CD4-positive, alpha-beta memory T cell (primary cell): ENCODE results near the gene MAPKAPK3. TPM values are rescaled to one million over a fixed set of nuclear protein-coding genes. Genes with fewer than 3 reads are reported as not detected.

Experiments used
- CTCF ChIA-PET: fragments of 350-600 bp; sonication (Branson Sonifier 250); formaldehyde crosslinking; loops from one replicate; lab custom pipeline; 2021; ENCODE audit warnings: inconsistent platforms; ENCODE audit not compliant: partially characterized antibody; lab: Charles Lee
- POLR2A ChIA-PET: fragments of 350-600 bp; sonication (Branson Sonifier 250); formaldehyde crosslinking; loops from one replicate; lab custom pipeline; 2021; ENCODE audit not compliant: partially characterized antibody; lab: Charles Lee
- DNase-seq, 5 donors: peaks; one replicate each; pipeline versions ENCODE4 v3.0.0 to v3.0.0-alpha.2; 2020 to 2022; ENCODE audit warnings: mixed read lengths in 1 of 5
- H3K27ac ChIP-seq: one replicate; pipeline ENCODE4 v1.7.0; 2013; ENCODE audit warnings: low read depth, low read length
- H3K27me3 ChIP-seq: 2 replicates; pipeline ENCODE4 v1.7.0; 2013; ENCODE audit warnings: mild to moderate bottlenecking, low read length, moderate library complexity; ENCODE audit not compliant: insufficient read depth
- H3K36me3 ChIP-seq: 2 replicates; pipeline ENCODE4 v1.7.0; 2013; ENCODE audit warnings: mild to moderate bottlenecking, low read length, moderate library complexity; ENCODE audit not compliant: insufficient read depth
- H3K4me1 ChIP-seq: 2 replicates; pipeline ENCODE4 v1.7.0; 2013; ENCODE audit warnings: mild to moderate bottlenecking, low read length, moderate library complexity; ENCODE audit not compliant: insufficient read depth
- H3K4me3 ChIP-seq, 2 donors: one replicate each; pipeline ENCODE4 v1.7.0; 2013; ENCODE audit warnings: low read length in 2 of 2, mild to moderate bottlenecking in 1 of 2
- H3K9me3 ChIP-seq, 2 donors: one replicate each; pipeline ENCODE4 v1.7.0; 2013; ENCODE audit warnings: low read length in 2 of 2, control low read depth in 1 of 2; ENCODE audit not compliant: control insufficient read depth in 1 of 2
- H3K27ac Mint-ChIP-seq, 7 donors: one replicate each; pipeline ENCODE4 v1.8.0; 2020 to 2021; ENCODE audit warnings: mixed read lengths in 7 of 7, mild to moderate bottlenecking in 6 of 7, inconsistent platforms in 3 of 7, moderate library complexity in 3 of 7
- H3K27me3 Mint-ChIP-seq, 2 donors: one replicate each; pipeline ENCODE4 v1.8.0; 2020 to 2021; ENCODE audit warnings: mixed read lengths in 2 of 2
- H3K36me3 Mint-ChIP-seq, 2 donors: one replicate each; pipeline ENCODE4 v1.8.0; 2020 to 2021; ENCODE audit warnings: mixed read lengths in 2 of 2, inconsistent platforms in 1 of 2, mild to moderate bottlenecking in 1 of 2
- H3K4me1 Mint-ChIP-seq, 4 donors: one replicate each; pipeline ENCODE4 v1.8.0; 2020 to 2021; ENCODE audit warnings: mixed read lengths in 4 of 4, mild to moderate bottlenecking in 1 of 4
- H3K4me3 Mint-ChIP-seq, 8 donors: one replicate each; pipeline ENCODE4 v1.8.0; 2020 to 2021; ENCODE audit warnings: mixed read lengths in 8 of 8, mild to moderate bottlenecking in 7 of 8, moderate library complexity in 6 of 8, inconsistent platforms in 3 of 8
- H3K9me3 Mint-ChIP-seq, 8 donors: one replicate each; pipeline ENCODE4 v1.8.0; 2020 to 2021; ENCODE audit warnings: mixed read lengths in 8 of 8, mild to moderate bottlenecking in 5 of 8, inconsistent platforms in 3 of 8, moderate library complexity in 1 of 8
- intact Hi-C: fragments of 100-400 bp; cut with micrococcal nuclease; formaldehyde crosslinking; loops from one replicate; pipeline ENCODE4 v1.15.1; 2023
- polyA plus RNA-seq, 2 donors: library from polyadenylated mRNA; unstranded; fragments of 300-500 nt; fragmentation: Illumina TruSeq; gene quantifications; one replicate each; pipeline ENCODE4 v1.2.3, GENCODE V29; 2021
- total RNA-seq, 2 experiments: library from RNA; stranded (reverse); gene quantifications; one replicate each; pipeline ENCODE4 v1.2.3, GENCODE V29; 2021

MAPKAPK3 gene
- total and polyA plus RNA-seq, 4 experiments from 2014 or later: 36.4 to 93.2 (median 55.6) TPM

DNA sequence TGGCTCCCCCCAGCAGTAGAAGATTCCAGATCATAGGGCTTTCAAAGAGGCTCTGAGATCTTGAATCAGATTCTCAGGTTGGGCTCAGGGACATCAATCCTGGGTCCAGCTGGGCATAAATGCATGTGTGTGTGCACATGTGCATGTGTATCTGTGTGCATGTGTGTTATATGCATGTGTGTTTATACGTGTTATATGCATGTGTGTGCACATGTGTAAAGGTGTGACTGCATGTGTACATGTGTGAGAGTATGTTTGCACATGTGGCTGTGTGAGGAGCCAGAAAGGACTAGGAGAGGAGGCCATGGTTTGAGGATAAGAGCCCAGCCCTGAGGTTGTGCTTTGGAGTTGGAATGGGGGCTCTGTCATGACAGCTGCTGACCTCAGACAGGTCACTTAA lies 1.8 kb upstream of the MAPKAPK3 start:
- POLR2A ChIA-PET: interaction anchor here (1.2 to 26.0 kb wide), 12 partner anchors 7 to 886 kb away, joined by 3 to 1072 read pairs (median 21); partner anchors contain the start of genes C3orf18, HEMK1 and MANF
- CTCF ChIA-PET: interaction anchor here (0.6 to 24.7 kb wide), 32 partner anchors 9 to 887 kb away, joined by 3 to 996 read pairs (median 7); partner anchors contain the start of genes C3orf18, CYB561D2, DOCK3 and HEMK1
- peaks cover 6% of the 10 kb centered on the region for H3K36me3 ChIP-seq

DNA sequence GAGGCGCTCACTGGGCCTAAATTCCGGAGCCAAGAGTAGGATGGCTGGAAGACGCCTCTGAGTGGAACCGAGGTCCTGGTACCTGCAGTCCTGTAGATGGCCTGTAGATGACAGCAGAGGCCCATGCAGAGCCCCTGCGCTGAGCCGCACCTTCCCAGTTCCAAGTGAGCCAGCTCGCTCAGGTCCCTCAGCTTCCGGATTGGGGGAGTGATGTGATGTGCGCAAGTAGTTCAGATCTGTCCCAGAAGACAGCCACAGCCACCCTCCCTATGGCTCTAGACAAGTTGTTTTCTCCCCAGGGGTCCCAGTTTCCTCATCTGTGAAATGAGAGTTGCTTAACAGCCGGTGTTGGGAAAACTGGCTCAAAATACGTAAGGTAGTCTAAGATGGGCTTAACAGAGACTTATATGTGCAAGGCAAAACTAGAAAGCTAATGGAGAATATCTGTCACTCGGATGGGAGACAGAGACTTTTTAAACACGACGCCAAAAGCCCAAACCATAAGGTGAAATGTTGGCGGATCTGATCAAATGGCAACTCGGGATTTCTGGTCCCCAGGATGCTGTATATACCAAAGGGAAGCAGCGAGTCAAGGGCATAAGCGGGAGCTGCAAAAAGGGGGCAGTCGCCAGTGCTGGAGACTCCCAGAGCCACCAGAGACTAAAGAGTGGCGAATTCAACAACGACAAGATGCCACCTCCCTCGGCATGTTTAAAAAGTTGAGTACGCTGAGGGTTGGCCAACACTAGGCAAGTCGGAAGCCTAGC lies 765 bp upstream of the MAPKAPK3 start:
- POLR2A ChIA-PET: interaction anchor here (0.6 to 26.0 kb wide), 28 partner anchors 8 to 1066 kb away, joined by 3 to 1072 read pairs (median 4); partner anchors contain the start of genes C3orf18, DCAF1, DOCK3 and HEMK1
- H3K27me3 Mint-ChIP-seq: no peaks in the 10 kb centered on the region
- peak overlapping the region; percentile 75 for H3K4me3 ChIP-seq
- no peaks in the 10 kb centered on the region for H3K9me3 ChIP-seq
- H3K27ac Mint-ChIP-seq: peak overlapping the region; percentile 90 to 99 (median 94)
- peak overlapping the region; percentile 89 for H3K27ac ChIP-seq
- CTCF ChIA-PET: interaction anchor here (0.6 to 24.7 kb wide), 40 partner anchors 8 to 1065 kb away, joined by 3 to 996 read pairs (median 5); partner anchors contain the start of genes C3orf18, CYB561D2, DOCK3 and HEMK1
- no peaks in the 10 kb centered on the region for H3K9me3 Mint-ChIP-seq
- peaks cover 50 to 78% (median 65%) of the 10 kb centered on the region in 4 donors for H3K4me1 Mint-ChIP-seq
- H3K36me3 ChIP-seq: no peaks in the 10 kb centered on the region
- intact Hi-C loops: loop anchor here (1.0 to 2.0 kb wide), 10 partner anchors 36 to 1055 kb away; partner anchors contain the start of genes MANF and TEX264
- H3K4me1 ChIP-seq: peaks cover 75% of the 10 kb centered on the region
- H3K4me3 Mint-ChIP-seq: peak overlapping the region; percentile 82 to 95 (median 90)
- no peaks in the 10 kb centered on the region for H3K27me3 ChIP-seq
- DNase-seq: peak; percentile 77 to 89 (median 80)
- peaks cover 0 to 30% of the 10 kb centered on the region in 2 donors for H3K36me3 Mint-ChIP-seq

More for the DNA sequence above, 1.8 kb upstream of the MAPKAPK3 start:
- no peaks in the 10 kb centered on the region for H3K9me3 ChIP-seq
- H3K36me3 Mint-ChIP-seq: peaks cover 9 to 32% of the 10 kb centered on the region in 2 donors
- H3K4me1 Mint-ChIP-seq: peaks cover 43 to 71% (median 58%) of the 10 kb centered on the region in 4 donors
- H3K27me3 ChIP-seq: no peaks in the 10 kb centered on the region
- H3K4me3 Mint-ChIP-seq: peak overlapping the region in 2 of 8 donors; percentile 20 to 39
- no peak overlapping the region for H3K4me3 ChIP-seq
- DNase-seq: no peak
- peak overlapping the region in 4 of 7 donors; percentile 60 to 99 (median 91) for H3K27ac Mint-ChIP-seq
- no peak overlapping the region for H3K27ac ChIP-seq
- intact Hi-C loops: no loop called here
- H3K27me3 Mint-ChIP-seq: no peaks in the 10 kb centered on the region
- H3K4me1 ChIP-seq: peaks cover 65% of the 10 kb centered on the region
- no peaks in the 10 kb centered on the region for H3K9me3 Mint-ChIP-seq

DNA sequence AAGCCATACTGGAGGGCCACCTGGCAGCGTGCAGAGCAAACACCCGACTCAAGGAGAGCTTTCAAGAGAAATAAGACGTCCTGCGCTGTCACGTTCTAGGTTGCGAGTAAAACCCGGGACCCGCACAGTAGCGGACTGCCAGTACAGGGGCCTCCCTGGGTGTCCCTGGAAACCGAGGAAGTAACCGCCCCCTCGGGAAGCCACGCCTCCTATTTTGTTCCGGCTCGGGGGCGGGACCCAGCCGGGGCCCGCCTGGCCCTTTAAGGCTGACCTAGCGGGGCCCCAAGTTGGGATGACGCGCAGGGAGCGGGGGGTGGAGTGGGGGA lies 218 bp upstream of the MAPKAPK3 start:
- CTCF ChIA-PET: interaction anchor here (0.8 to 24.7 kb wide), 31 partner anchors 8 to 1065 kb away, joined by 3 to 996 read pairs (median 6); partner anchors contain the start of genes C3orf18, DOCK3, HEMK1 and MANF
- peak overlapping the region; percentile 89 for H3K27ac ChIP-seq

DNA sequence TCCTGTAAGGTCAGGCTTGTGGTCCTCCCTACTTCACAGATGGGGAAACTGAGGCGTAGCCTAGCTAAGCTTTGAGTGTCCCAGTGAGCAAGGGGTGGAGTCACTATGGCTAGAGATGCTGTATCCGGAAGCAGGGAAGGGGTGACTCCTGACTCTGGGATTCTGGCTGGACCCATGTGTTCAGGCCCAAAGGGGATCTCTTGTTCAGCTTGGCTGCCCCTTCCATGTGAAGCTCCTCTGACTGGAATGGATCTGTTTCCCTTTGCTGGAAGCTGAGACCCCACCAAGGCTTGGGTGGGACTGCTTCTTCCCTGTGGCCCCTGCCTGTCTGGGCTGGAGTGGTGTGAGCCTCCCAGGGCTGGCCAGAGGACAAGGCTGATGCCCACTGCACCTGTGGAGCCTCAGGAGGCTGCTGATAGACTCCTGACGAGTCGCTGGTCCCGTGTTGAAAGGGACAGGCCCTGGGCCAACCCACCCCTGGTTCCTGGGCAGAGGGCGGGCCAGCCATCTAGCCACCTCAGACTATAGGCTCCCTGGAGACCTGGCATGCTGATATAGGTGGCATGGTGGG lies 1.0 kb downstream of the MAPKAPK3 start:
- H3K9me3 Mint-ChIP-seq: no peaks in the 10 kb centered on the region
- peak overlapping the region; percentile 85 to 95 (median 92) for H3K4me3 Mint-ChIP-seq
- H3K27me3 ChIP-seq: no peaks in the 10 kb centered on the region
- peaks cover 50 to 82% (median 66%) of the 10 kb centered on the region in 4 donors for H3K4me1 Mint-ChIP-seq
- peak overlapping the region; percentile 88 to 94 (median 90) for H3K27ac Mint-ChIP-seq
- peaks cover 0 to 27% of the 10 kb centered on the region in 2 donors for H3K36me3 Mint-ChIP-seq
- intact Hi-C loops: loop anchor here (1.0 to 2.0 kb wide), 6 partner anchors 353 to 1053 kb away; partner anchors contain the start of genes DCAF1 and TEX264
- H3K27me3 Mint-ChIP-seq: no peaks in the 10 kb centered on the region
- H3K36me3 ChIP-seq: no peaks in the 10 kb centered on the region
- peaks cover 84% of the 10 kb centered on the region for H3K4me1 ChIP-seq
- no peak for DNase-seq
- peak overlapping the region; percentile 65 to 89 for H3K4me3 ChIP-seq
- ChIA-PET POLR2A (interaction anchor here (0.6 to 26.0 kb wide), 12 partner anchors 10 to 768 kb away, joined by 3 to 1072 read pairs (median 21); partner anchors contain the start of genes C3orf18, HEMK1 and MANF), CTCF (interaction anchor here (1.1 to 24.7 kb wide), 5 partner anchors 10 to 768 kb away, joined by 4 to 996 read pairs (median 43); partner anchors contain the start of genes C3orf18, HEMK1 and MANF)
- H3K9me3 ChIP-seq: no peaks in the 10 kb centered on the region
- H3K27ac ChIP-seq: peak overlapping the region; percentile 89

More for the DNA sequence above, 218 bp upstream of the MAPKAPK3 start:
- Mint-ChIP-seq H3K4me3 (peak overlapping the region; percentile 82 to 95 (median 90)), H3K4me1 (peaks cover 50 to 81% (median 66%) of the 10 kb centered on the region in 4 donors), H3K9me3 (no peaks in the 10 kb centered on the region), H3K36me3 (peaks cover 0 to 30% of the 10 kb centered on the region in 2 donors), H3K27ac (peak overlapping the region; percentile 90 to 99 (median 94)), H3K27me3 (no peaks in the 10 kb centered on the region)
- Histone ChIP-seq H3K4me1 (peaks cover 80% of the 10 kb centered on the region), H3K4me3 (peak overlapping the region; percentile 75), H3K9me3 (no peaks in the 10 kb centered on the region), H3K36me3 (no peaks in the 10 kb centered on the region), H3K27me3 (no peaks in the 10 kb centered on the region)
- peak; percentile 94 to 96 (median 94) for DNase-seq
- intact Hi-C loops: loop anchor here (1.0 to 2.0 kb wide), 11 partner anchors 36 to 1054 kb away; partner anchors contain the start of genes DCAF1, MANF and TEX264
- POLR2A ChIA-PET: interaction anchor here (0.7 to 26.0 kb wide), 24 partner anchors 8 to 1065 kb away, joined by 3 to 1072 read pairs (median 6); partner anchors contain the start of genes C3orf18, DCAF1, DOCK3 and HEMK1

DNA sequence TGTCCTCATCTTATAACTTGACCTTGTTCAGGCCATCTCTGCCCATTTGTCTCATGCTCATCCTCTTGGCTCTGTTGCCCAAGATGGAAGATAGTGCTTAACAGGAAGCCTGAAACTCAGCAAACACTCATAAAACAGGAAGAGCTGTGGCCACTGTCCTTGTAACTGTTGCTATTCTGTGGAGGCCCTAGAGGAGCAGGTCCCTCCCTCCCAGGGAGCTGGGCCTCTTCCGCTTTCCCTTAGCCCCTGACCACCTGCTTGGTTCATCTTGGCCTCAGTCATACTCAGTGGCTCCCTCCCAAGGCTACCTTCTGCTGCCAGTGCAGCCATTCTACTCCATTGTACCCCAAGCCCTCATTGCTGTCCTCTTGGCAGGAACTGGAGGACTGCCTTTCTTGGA lies 3.5 kb downstream of the MAPKAPK3 start:
- no peak for DNase-seq
- peaks cover 61 to 85% (median 76%) of the 10 kb centered on the region in 4 donors for H3K4me1 Mint-ChIP-seq
- peak overlapping the region; percentile 68 to 95 (median 90) for H3K4me3 Mint-ChIP-seq
- H3K27ac Mint-ChIP-seq: peak overlapping the region; percentile 88 to 94 (median 91)
- no peaks in the 10 kb centered on the region for H3K36me3 ChIP-seq
- POLR2A ChIA-PET: interaction anchor here (0.9 to 26.0 kb wide), 11 partner anchors 9 to 765 kb away, joined by 3 to 1072 read pairs (median 5); partner anchors contain the start of genes C3orf18, CISH, HEMK1 and MANF
- no peaks in the 10 kb centered on the region for H3K9me3 Mint-ChIP-seq
- H3K27me3 ChIP-seq: no peaks in the 10 kb centered on the region
- H3K4me3 ChIP-seq: peak overlapping the region in 1 of 2 donors; percentile 27
- no peaks in the 10 kb centered on the region for H3K9me3 ChIP-seq
- intact Hi-C loops: no loop called here
- H3K27ac ChIP-seq: peak overlapping the region; percentile 89
- CTCF ChIA-PET: interaction anchor here (0.8 to 24.7 kb wide), 10 partner anchors 9 to 1049 kb away, joined by 3 to 996 read pairs (median 4); partner anchors contain the start of genes C3orf18 and HEMK1
- no peaks in the 10 kb centered on the region for H3K27me3 Mint-ChIP-seq
- peaks cover 0 to 38% of the 10 kb centered on the region in 2 donors for H3K36me3 Mint-ChIP-seq
- H3K4me1 ChIP-seq: peaks cover 87% of the 10 kb centered on the region

DNA sequence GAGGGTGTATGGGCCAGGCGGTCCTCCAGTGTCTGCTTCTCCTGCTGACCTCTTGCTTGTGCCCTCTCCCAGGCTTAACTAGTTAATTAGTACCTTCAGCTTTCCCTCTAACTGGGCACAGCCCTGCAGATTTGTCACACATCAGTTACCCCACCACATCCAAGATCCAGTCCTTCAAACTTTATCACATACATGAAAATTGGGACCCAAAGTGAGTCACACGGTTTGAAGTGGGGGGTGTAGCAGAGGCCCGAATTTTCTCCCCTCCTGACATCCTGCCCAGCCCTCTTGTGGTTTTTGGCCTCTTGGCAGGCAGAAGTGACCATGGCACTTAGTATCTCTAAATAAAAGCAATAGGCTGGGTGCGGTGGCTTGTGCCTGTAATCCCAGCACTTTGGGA lies 3.9 kb downstream of the MAPKAPK3 start:
- Mint-ChIP-seq H3K4me3 (peak overlapping the region in 7 of 8 donors; percentile 73 to 95 (median 91)), H3K4me1 (peaks cover 61 to 87% (median 77%) of the 10 kb centered on the region in 4 donors), H3K27ac (peak overlapping the region; percentile 88 to 94 (median 91)), H3K27me3 (no peaks in the 10 kb centered on the region), H3K36me3 (peaks cover 0 to 38% of the 10 kb centered on the region in 2 donors), H3K9me3 (no peaks in the 10 kb centered on the region)
- Histone ChIP-seq H3K27ac (peak overlapping the region; percentile 89), H3K9me3 (no peaks in the 10 kb centered on the region), H3K36me3 (no peaks in the 10 kb centered on the region), H3K4me1 (peaks cover 87% of the 10 kb centered on the region), H3K4me3 (peak overlapping the region in 1 of 2 donors; percentile 27), H3K27me3 (no peaks in the 10 kb centered on the region)
- no peak for DNase-seq
- ChIA-PET CTCF (interaction anchor here (1.0 to 24.7 kb wide), 7 partner anchors 8 to 47 kb away, joined by 3 to 996 read pairs (median 3); partner anchors contain the start of genes C3orf18, CISH and HEMK1), POLR2A (interaction anchor here (1.2 to 26.0 kb wide), 8 partner anchors 9 to 46 kb away, joined by 3 to 1072 read pairs (median 9); partner anchors contain the start of genes C3orf18, CISH and HEMK1)
- intact Hi-C loops: no loop called here
